Right renal cortex interstitium (tissue), 3 donors: ENCODE measurements around the gene BPIFB1. TPM values are rescaled to one million over a fixed set of nuclear protein-coding genes. Genes with fewer than 3 reads are reported as not detected.

Experiments used
- DNase-seq, 3 donors: peaks; one replicate each; pipeline ENCODE4 v3.0.0-alpha.2; 2013; ENCODE audit warnings: low read depth in 3 of 3, low spot score in 2 of 3
- polyA plus RNA-seq, 3 donors: library from polyadenylated mRNA; unstranded; fragments of 120-200 nt; gene quantifications; one replicate each; pipeline ENCODE4 v1.2.1, GENCODE V29; 2013; ENCODE audit not compliant: insufficient read length in 3 of 3

Gene BPIFB1
- polyA plus RNA-seq, 3 donors = not detected

- no peak for DNase-seq
Measured at GRCh38 chr20:33320006-33320405, 37.0 kb downstream of the BPIFB1 start.

DNA sequence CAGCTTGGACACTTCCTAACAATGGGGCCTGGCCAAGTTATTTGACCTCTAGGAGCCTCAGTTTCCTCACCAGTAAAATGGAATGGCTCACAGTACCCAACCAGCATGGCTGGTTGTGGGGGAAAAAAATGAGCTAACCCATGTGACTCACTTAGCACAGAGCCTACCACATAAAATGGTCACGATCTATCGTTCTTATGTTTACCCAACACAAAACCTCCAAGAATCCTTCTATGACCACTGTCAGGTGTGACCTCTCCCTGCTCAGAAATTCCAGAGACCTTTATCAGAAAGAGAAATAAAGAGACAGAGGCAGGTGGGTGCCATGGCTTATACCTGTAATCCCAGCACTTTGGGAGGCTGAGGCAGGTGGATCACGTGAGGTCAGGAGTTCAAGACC, 39.4 kb downstream of the BPIFB1 start:
- DNase-seq = no peak

DNA sequence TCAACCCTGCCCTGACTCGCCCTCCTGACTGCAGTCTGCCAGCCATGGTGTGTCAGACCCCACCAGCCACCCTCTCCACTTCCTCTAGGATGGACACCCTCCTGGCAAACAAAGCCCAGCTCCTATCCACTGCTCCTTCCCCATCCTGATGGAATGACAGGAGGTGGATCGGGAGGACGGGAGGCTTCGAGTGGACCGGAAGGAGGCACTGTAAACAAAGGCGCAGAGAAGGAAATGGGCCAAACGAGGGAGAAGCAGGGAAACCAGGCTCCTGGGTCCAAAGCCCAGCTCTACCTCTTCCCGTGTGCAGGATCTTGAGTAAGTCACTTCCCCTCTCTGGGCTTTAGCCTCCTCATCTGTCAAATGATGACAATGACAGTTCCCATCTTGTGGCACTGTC, 40.2 kb downstream of the BPIFB1 start:
- DNase-seq = no peak

GRCh38 chr20:33325350-33325749, 42.3 kb downstream of the BPIFB1 start:
- DNase-seq = no peak

GRCh38 chr20:33328157-33329137, 45.4 kb downstream of the BPIFB1 start:
- no peak for DNase-seq

GRCh38 chr20:33332905-33333456, 50.0 kb downstream of the BPIFB1 start:
- no peak for DNase-seq

- no peak for DNase-seq
Measured at GRCh38 chr20:33333616-33334015, 50.6 kb downstream of the BPIFB1 start.

DNA sequence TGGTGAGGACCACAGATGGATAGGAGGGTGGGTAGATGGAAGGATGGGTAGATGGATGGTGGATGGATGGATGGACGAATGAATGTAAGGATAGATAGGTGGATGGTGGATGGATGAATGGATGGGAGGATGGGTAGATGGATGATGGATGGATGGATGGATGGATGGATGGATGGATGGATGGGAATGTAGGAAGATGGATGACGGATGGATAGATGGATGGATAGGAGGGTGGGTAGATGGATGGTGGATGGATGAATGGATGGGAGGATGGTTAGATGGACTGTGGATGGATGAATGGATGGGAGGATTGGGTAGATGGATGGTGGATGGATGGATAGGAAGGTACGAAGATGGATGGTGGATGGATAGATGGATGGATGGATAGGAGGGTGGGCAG, 51.1 kb downstream of the BPIFB1 start:
- no peak for DNase-seq

- DNase-seq = no peak
Measured at GRCh38 chr20:33336375-33336774, 53.4 kb downstream of the BPIFB1 start.

GRCh38 chr20:33337119-33337518, 54.1 kb downstream of the BPIFB1 start:
- no peak for DNase-seq

DNA sequence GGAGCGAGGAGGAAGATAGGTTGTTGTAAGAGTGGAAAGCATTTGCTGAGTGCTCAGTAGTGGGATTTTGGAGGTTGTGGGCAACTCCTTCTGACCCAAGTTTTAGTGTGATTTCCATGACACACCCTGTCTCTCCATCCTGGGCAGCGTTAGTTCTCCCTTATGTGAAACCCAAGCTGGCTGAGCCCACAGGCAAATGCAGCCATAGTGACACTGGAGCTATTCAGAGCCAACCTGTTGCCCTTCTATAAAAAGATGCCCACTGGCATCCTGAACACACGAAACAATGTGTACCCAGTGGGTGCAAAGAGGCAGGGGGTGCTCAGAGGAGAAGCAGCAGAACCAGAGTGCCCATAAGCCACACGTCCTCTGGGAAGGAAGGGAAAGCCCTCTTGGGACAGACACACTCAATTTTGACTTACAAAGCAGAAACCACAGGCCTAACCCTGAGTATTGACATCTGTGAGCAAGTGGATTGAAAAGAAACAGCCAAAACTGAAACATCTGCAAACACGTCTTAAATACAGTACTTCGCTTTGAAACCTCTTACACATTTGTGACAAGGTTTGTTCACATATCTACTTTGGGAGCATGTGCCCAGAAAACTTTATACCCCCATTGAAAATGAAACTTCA, 54.6 kb downstream of the BPIFB1 start:
- no peak for DNase-seq

- no peak for DNase-seq
Measured at GRCh38 chr20:33338467-33339258, 55.6 kb downstream of the BPIFB1 start.

DNA sequence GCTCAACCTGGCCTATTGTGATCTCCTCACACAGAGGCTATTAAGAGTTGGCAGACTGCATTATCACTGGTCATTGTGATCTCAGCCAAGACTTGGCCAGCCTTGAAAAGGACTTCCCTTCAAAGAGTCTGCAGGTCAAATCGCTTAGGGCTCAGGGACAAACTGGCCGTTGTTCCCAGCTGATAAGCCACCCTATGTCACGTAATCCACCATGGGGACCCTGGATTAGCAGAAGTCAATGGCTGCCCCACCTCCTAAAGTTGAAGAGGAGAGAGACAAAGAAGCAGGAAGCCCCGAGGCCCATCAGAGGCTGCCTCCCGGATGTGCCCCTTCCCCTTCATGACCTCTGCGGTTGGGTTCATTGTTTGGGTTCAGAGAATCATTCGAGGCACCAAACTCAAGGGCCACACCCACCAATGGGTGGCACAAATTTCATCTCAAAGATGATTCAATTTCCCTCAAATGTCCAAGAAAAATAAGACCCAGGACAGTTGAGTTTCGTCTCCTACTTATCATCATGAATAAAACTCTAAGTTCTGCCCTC, 56.6 kb downstream of the BPIFB1 start:
- no peak for DNase-seq

DNA sequence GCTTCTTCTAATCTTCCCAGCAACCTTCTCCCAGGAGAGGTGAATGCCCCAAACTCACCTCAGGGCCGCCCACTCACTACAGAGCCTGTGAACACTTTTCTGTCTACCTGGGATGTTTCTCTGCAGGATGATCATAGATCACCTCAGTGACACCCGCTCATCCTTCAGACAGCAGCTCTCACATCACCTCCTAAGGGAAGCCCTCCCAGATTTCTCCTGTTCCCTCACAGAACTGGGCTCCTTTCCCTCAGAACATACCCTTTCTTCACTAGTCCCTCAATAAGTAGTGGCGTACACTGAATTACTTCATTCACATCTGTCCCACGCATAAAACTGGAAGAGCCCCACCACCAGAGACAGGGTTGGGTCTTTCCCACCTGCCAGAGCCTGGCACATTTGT, 60.5 kb downstream of the BPIFB1 start:
- no peak for DNase-seq

DNA sequence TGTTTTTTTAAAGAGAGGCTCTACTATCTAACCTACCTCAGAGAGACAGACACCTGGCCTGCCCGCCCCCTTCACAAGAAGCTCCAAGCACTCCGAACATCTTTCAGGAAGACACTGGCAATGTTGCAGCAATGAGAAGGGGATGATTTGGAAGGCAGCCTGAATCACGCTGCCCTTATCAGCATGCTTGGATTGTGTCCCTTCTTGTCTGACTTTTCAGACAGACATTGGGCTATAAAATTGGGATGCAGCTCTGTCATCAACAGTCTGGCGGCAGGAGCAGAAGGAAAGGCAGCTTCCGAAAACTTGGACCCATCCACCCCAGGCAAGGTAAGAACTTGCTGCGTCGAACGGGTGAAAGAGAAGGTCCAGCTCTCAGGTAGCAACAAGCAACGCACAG, 62.3 kb downstream of the BPIFB1 start:
- no peak for DNase-seq

GRCh38 chr20:33348136-33348937, 65.3 kb downstream of the BPIFB1 start:
- DNase-seq = no peak

DNA sequence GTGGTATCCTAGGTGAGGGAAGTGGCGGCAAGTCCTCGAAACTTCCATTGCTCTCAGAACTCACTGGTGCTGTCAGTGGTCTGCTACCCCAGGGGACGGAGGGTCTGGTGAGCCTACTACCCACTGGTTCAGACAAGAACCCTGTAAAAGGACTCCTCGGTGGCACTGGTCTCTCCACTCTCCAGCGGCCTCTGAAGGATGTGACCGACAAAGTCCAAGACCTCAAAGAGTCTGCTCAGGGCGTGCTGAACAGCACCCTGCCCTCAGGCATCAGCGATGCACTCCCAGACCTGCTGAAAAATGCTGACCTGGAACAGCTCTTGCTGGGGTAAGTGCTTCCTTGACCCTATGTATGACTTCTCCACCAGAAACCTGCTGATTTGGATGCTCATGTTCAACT, 66.5 kb downstream of the BPIFB1 start:
- DNase-seq = no peak

DNA sequence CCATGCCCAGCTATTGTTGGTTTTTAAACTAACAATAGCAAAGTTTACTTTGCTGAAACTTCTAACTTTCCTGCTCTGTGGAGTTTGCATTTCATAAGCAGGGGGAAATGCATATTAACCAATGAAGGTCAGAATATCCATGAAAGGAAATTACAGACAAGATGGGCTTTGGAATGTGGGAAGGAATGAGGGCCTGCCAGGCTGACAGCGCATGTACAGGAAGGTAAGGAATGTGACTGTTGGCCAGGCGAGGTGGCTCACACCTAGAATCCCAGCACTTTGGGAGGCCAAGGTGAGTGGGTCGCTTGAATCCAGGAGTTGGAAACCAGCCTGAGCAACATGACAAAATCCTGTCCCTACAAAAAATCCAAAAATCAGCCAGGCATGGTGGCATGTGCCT, 68.7 kb downstream of the BPIFB1 start:
- DNase-seq = no peak

- DNase-seq = no peak
Measured at GRCh38 chr20:33352258-33353012, 69.4 kb downstream of the BPIFB1 start.
